PFSK-1 (cell line): ENCODE measurements around the gene ZNF217.

Source experiments
- POLR2AphosphoS5 ChIP-seq: IDR thresholded peaks from 2 replicates; pipeline ENCODE4 v1.6.1; 2012; ENCODE audit warnings: low read depth, mild to moderate bottlenecking, control low read depth, low read length, moderate library complexity
- TAF1 ChIP-seq: IDR thresholded peaks from 2 replicates; pipeline ENCODE4 v1.6.1; 2012; ENCODE audit warnings: low read length, control low read depth, borderline replicate concordance; ENCODE audit not compliant: insufficient read depth

DNA sequence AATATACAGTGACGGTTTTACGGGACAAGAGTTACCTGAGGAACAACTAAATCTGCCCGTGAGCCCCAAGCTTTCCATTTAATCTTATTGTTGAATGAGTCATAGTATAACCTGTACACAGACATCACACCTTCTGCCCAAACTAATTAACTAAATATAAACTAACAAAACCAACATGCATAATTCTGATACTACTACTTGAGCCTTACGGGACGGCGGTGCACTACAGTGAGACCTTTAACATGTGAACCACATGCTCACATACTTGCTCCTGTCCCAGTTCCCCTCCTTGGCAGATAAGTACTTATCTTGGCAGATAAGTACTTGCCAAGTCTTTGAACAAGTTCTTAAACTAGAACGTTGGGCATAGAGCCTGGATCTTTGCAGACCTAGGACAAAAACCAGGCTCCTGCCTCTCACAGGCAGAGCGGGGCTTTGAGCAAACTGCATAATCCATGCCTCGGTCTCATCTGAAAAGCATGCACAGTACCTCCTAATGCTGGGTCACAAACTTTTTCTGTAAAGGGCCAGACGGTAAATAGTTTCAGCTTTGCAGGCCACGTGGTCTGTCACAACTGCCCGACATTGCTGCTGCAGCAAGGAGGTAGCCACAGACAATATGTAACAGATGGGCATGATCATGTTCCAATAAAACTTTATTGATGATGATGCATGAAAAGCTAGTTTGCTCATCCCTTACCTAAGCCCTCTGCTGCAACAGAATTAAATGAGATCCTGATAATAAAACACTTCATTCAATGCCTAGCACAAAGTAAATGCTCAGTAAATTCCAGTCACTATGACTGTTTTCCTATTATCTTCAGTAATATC, 23.0 kb downstream of the ZNF217 start:
- no peak for TF ChIP-seq TAF1
- no peak for TF ChIP-seq POLR2AphosphoS5
